Measurements from ENCODE around the gene SCFD2.

SCFD2 gene

DNA sequence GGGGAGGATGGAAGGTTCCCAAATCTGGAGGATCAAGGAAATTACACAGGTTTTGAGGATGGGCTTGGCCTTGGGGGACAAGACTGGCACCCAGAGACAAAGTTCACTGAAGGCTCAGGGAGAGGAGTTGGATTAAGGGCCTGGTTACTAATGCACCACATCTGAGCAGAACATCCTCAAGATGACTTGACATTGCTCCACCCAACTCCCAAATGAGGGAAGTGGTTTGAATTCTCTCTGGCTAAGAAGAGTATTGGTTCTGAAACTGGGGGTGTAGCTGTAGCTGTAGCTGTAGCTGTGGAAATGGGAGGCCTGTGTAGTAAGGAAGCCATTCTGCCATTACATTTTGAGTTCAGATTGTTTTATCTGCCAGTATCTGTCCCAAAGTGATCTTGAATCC, 374.4 kb downstream of the SCFD2 start:
- Histone ChIP-seq H3K27me3 (ENCODE audit: low read depth, low read length) (no peaks in the 10 kb centered on the region), H3K36me3 (replicated peaks; ENCODE audit: low read depth, low read length) (no peaks in the 10 kb centered on the region), H3K4me1 (ENCODE audit: low read length) (no peaks in the 10 kb centered on the region), H3K9ac (ENCODE audit: low read length) (no peak overlapping the region), H3K79me2 (ENCODE audit: low read length) (no peaks in the 10 kb centered on the region), H2AFZ (ENCODE audit: low read depth, low read length) (no peak overlapping the region), H4K20me1 (ENCODE audit: insufficient read depth, low read length) (no peaks in the 10 kb centered on the region), H3K9me3 (ENCODE audit: insufficient read depth, low read length) (no peaks in the 10 kb centered on the region), H3K4me2 (ENCODE audit: low read length) (no peak overlapping the region), H3K4me3 (ENCODE audit: low read length) (no peak overlapping the region), H3K27ac (ENCODE audit: low read length) (no peak overlapping the region)
- no peak for TF ChIP-seq EZH2phosphoT487 (IDR thresholded peaks at IDR 0.05; ENCODE audit: low read depth)
- TF ChIP-seq CTCF (IDR thresholded peaks at IDR 0.05; ENCODE audit: low read depth, low read length), result no peak

GRCh38 chr4:52990706-52991105, 375.2 kb downstream of the SCFD2 start:
- Histone ChIP-seq H2AFZ (ENCODE audit: low read depth, low read length) (no peak overlapping the region), H3K27me3 (ENCODE audit: low read depth, low read length) (no peaks in the 10 kb centered on the region), H3K79me2 (ENCODE audit: low read length) (no peaks in the 10 kb centered on the region), H3K36me3 (replicated peaks; ENCODE audit: low read depth, low read length) (no peaks in the 10 kb centered on the region), H3K4me3 (ENCODE audit: low read length) (no peak overlapping the region), H4K20me1 (ENCODE audit: insufficient read depth, low read length) (no peaks in the 10 kb centered on the region), H3K4me1 (ENCODE audit: low read length) (no peaks in the 10 kb centered on the region), H3K4me2 (ENCODE audit: low read length) (no peak overlapping the region), H3K9ac (ENCODE audit: low read length) (no peak overlapping the region), H3K27ac (ENCODE audit: low read length) (no peak overlapping the region), H3K9me3 (ENCODE audit: insufficient read depth, low read length) (no peaks in the 10 kb centered on the region)
- TF ChIP-seq EZH2phosphoT487 (IDR thresholded peaks at IDR 0.05; ENCODE audit: low read depth) (no peak), CTCF (IDR thresholded peaks at IDR 0.05; ENCODE audit: low read depth, low read length) (no peak)

DNA sequence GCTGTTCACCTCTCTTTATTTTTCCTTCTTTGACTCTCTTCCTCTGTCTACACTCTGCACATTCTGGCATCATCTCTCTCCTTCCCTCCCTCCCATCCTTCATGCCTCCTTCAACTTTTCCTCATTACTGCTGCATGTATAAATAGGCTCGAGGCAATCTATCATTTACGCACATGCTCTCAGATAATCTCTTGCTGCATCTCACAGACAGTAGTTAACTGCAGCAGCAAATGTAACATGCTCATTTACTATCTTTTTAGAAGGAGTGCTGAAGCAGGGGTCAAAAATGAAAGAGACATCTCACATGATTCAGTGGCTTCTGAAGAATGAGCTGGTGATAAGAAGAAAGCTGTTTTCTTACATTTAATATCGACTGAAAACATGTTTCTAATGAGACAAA, 376.0 kb downstream of the SCFD2 start:
- Histone ChIP-seq H4K20me1 (ENCODE audit: insufficient read depth, low read length) (no peaks in the 10 kb centered on the region), H3K4me3 (ENCODE audit: low read length) (no peak overlapping the region), H2AFZ (ENCODE audit: low read depth, low read length) (no peak overlapping the region), H3K79me2 (ENCODE audit: low read length) (no peaks in the 10 kb centered on the region), H3K9me3 (ENCODE audit: insufficient read depth, low read length) (no peaks in the 10 kb centered on the region), H3K36me3 (replicated peaks; ENCODE audit: low read depth, low read length) (no peaks in the 10 kb centered on the region), H3K4me2 (ENCODE audit: low read length) (no peak overlapping the region), H3K27me3 (ENCODE audit: low read depth, low read length) (no peaks in the 10 kb centered on the region), H3K9ac (ENCODE audit: low read length) (no peak overlapping the region), H3K27ac (ENCODE audit: low read length) (no peak overlapping the region), H3K4me1 (ENCODE audit: low read length) (no peaks in the 10 kb centered on the region)
- TF ChIP-seq CTCF (IDR thresholded peaks at IDR 0.05; ENCODE audit: low read depth, low read length) (no peak), EZH2phosphoT487 (IDR thresholded peaks at IDR 0.05; ENCODE audit: low read depth) (no peak)

- no peaks in the 10 kb centered on the region for H3K27me3 ChIP-seq (ENCODE audit: low read depth, low read length)
- no peaks in the 10 kb centered on the region for H4K20me1 ChIP-seq (ENCODE audit: insufficient read depth, low read length)
- no peak overlapping the region for H3K4me3 ChIP-seq (ENCODE audit: low read length)
- no peak overlapping the region for H2AFZ ChIP-seq (ENCODE audit: low read depth, low read length)
- H3K4me1 ChIP-seq (ENCODE audit: low read length), result no peaks in the 10 kb centered on the region
- H3K9me3 ChIP-seq (ENCODE audit: insufficient read depth, low read length), result no peaks in the 10 kb centered on the region
- H3K36me3 ChIP-seq (replicated peaks; ENCODE audit: low read depth, low read length), result no peaks in the 10 kb centered on the region
- H3K9ac ChIP-seq (ENCODE audit: low read length), result no peak overlapping the region
- TF ChIP-seq EZH2phosphoT487 (IDR thresholded peaks at IDR 0.05; ENCODE audit: low read depth) (no peak), CTCF (IDR thresholded peaks at IDR 0.05; ENCODE audit: low read depth, low read length) (no peak)
- H3K4me2 ChIP-seq (ENCODE audit: low read length), result no peak overlapping the region
- no peaks in the 10 kb centered on the region for H3K79me2 ChIP-seq (ENCODE audit: low read length)
- H3K27ac ChIP-seq (ENCODE audit: low read length), result no peak overlapping the region
Observed at GRCh38 chr4:52987392-52988056, 378.3 kb downstream of the SCFD2 start.
